ENCODE measurements around the gene MAGEB6.

The MAGEB6 gene

DNA sequence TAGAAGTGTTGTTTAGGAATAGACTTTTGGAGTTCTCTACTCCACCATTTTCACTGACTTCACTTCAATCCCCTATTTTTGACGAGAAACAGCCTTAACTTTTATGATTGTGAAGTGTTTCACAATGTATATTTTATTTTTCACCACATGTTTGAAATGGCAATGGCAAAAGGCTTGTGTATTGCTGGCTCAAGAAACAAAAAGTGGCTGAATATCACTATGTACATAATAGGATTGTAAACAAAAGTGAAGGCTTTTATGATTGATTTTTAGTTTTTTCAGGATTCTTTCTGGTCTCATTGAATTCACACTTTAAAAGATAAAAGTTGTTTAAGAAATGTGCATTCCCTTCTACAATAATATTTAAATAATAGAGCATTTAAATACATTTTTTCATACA lies 41.9 kb downstream of the MAGEB6 start:
- H2BK5ac ChIP-seq (ENCODE audit: low read length) = no peak overlapping the region
- no peaks in the 10 kb centered on the region for H3K36me3 ChIP-seq (replicated peaks in 1 of 2; ENCODE audit: control insufficient read depth in 2 of 2, insufficient read depth in 2 of 2, low read length in 2 of 2)
- no peak overlapping the region for H3K14ac ChIP-seq (ENCODE audit: low read length)
- no peak overlapping the region for H3K4me3 ChIP-seq (ENCODE audit: low read length in 2 of 2)
- no peaks in the 10 kb centered on the region for H3K79me1 ChIP-seq (ENCODE audit: low read depth, low read length)
- H3K9me3 ChIP-seq (replicated peaks in 1 of 2; ENCODE audit: control insufficient read depth in 2 of 2, insufficient read depth in 1 of 2, low read depth in 1 of 2, low read length in 2 of 2) = no peaks in the 10 kb centered on the region
- WGBS, 2 donors (ENCODE audit: extremely low coverage in 2 of 2, insufficient read length in 2 of 2, insufficient replicate concordance in 1 of 2) = no CpG with 5 or more reads among the region's 1 CpG
- H2AK5ac ChIP-seq (ENCODE audit: low read depth, low read length) = no peak overlapping the region
- no peaks in the 10 kb centered on the region for H3K4me1 ChIP-seq (ENCODE audit: control insufficient read depth in 2 of 2, insufficient read depth in 1 of 2, low read depth in 1 of 2, low read length in 2 of 2)
- no peak overlapping the region for H2BK120ac ChIP-seq (ENCODE audit: low read depth, low read length)
- no peak overlapping the region for H3K23ac ChIP-seq (ENCODE audit: low read depth, low read length, poor library complexity)
- H2AFZ ChIP-seq (ENCODE audit: low read length) = no peak overlapping the region
- no peak overlapping the region for H3K4ac ChIP-seq (ENCODE audit: low read length)
- H4K91ac ChIP-seq (ENCODE audit: low read depth, low read length, poor library complexity) = no peak overlapping the region
- H3K27ac ChIP-seq (replicated peaks; ENCODE audit: low read length) = no peak overlapping the region
- H2BK15ac ChIP-seq (ENCODE audit: low read length) = no peak overlapping the region
- no peak overlapping the region for H3K4me2 ChIP-seq (ENCODE audit: insufficient read depth, low read length, poor library complexity, severe bottlenecking)
- H2BK12ac ChIP-seq (ENCODE audit: low read length) = no peak overlapping the region
- no peak overlapping the region for H3K9ac ChIP-seq (ENCODE audit: low read depth, low read length, poor library complexity)
- no peaks in the 10 kb centered on the region for H3K27me3 ChIP-seq (ENCODE audit: control insufficient read depth in 3 of 3, insufficient read depth in 3 of 3, low read depth in 1 of 3, low read length in 3 of 3)
- no peak overlapping the region for H3K18ac ChIP-seq (ENCODE audit: low read length)
- DNase-seq (ENCODE audit: low spot score) = no peak
- no peak overlapping the region for H4K8ac ChIP-seq (ENCODE audit: low read depth, low read length)

All from neuronal stem cell (in vitro differentiated cells).